Testis (tissue), 2 donors: ENCODE results near the gene DEPDC5.

Experiments
- POLR2A ChIP-seq: fragments of 450-650 bp; IDR thresholded peaks from one replicate; pipeline ENCODE4 v1.6.1; 2017; ENCODE audit warnings: antibody characterized with exemption, mild to moderate bottlenecking, moderate library complexity
- TF ChIP-seq, protein P1 (sequence below), 3 experiments: fragments of 450-650 bp in 2 of 3; fragments of 200-600 bp in 1 of 3; sonication (generic) in 1 of 3; IDR thresholded peaks; one replicate each; pipeline ENCODE4 v1.5.1; 2016 to 2019; ENCODE audit warnings: antibody characterized with exemption in 3 of 3, mild to moderate bottlenecking in 2 of 3, moderate library complexity in 1 of 3

DNA sequence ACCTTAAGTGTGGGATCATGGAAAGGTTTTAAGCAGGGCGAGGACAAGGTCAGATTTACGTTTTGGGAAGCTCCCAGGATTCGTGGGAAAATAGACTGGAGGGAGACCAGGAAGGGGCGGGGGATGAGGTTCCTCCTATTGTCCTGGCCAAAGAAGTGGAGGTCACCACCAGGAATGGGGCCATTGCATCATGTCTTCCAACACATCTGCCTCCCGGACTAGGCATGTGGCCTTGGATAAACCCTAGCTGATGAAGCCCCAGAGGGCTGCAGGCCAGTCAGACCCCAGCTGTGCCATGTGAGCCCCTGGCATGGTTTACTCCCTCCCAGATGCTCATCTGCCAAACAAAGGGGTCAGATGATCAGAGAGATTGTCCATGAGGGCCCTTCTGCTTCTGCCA is 179.0 kb downstream of the DEPDC5 start:
- TF ChIP-seq, protein P1, sequence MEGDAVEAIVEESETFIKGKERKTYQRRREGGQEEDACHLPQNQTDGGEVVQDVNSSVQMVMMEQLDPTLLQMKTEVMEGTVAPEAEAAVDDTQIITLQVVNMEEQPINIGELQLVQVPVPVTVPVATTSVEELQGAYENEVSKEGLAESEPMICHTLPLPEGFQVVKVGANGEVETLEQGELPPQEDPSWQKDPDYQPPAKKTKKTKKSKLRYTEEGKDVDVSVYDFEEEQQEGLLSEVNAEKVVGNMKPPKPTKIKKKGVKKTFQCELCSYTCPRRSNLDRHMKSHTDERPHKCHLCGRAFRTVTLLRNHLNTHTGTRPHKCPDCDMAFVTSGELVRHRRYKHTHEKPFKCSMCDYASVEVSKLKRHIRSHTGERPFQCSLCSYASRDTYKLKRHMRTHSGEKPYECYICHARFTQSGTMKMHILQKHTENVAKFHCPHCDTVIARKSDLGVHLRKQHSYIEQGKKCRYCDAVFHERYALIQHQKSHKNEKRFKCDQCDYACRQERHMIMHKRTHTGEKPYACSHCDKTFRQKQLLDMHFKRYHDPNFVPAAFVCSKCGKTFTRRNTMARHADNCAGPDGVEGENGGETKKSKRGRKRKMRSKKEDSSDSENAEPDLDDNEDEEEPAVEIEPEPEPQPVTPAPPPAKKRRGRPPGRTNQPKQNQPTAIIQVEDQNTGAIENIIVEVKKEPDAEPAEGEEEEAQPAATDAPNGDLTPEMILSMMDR (IDR thresholded peaks at IDR 0.05): no peak
- TF ChIP-seq POLR2A: no peak
